GM19372 (cell line): ENCODE measurements around the gene TUBB6.
A peak's percentile ranks its signal among the peaks of the same experiment; 100 is the strongest.

Experiments
- ATAC-seq: cut with Tn5 transposase; IDR thresholded peaks from one replicate; pipeline ENCODE4 v1.9.1; 2021; ENCODE audit warnings: mild to moderate bottlenecking, low read depth, moderate library complexity; ENCODE audit not compliant: unreplicated experiment

Gene TUBB6

DNA sequence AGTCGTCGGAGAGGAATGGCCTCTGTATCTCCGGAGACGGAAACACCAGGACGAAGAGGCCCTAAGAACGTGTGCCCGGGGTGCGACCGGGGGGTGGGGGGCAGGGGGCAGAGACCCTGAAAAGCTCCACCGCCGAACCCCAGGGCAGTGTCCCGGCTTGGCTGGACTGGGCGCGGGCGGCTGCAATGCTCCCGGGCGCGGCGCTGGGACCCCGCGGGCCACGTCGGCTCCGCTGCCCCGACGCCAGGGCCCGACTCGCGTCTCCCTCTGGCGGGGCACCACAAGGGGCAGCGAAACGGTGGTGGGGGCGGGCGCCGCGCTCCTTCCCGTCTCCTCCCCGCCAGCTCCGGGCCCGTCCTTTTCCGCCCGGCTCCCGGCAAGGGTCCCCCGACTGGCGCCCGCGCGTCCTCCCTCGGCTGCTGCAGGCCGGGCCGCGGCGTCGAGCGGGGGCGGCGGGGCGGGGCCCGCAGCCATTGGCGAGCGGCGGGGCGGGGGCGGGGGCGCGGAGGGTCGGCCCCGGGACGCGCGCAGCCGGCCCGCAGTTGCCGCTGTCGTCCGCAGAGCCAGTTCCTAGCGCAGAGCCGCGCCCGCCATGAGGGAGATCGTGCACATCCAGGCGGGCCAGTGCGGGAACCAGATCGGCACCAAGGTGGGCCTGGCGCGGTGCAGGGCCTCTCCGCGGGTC is at the start of gene TUBB6:
Gene TUBB6, plus strand, starts transcription at position 541 of the 685 bp plus-strand sequence. Its CDS starts 52 bp downstream, at position 593.
- peak; percentile 67 for ATAC-seq

DNA sequence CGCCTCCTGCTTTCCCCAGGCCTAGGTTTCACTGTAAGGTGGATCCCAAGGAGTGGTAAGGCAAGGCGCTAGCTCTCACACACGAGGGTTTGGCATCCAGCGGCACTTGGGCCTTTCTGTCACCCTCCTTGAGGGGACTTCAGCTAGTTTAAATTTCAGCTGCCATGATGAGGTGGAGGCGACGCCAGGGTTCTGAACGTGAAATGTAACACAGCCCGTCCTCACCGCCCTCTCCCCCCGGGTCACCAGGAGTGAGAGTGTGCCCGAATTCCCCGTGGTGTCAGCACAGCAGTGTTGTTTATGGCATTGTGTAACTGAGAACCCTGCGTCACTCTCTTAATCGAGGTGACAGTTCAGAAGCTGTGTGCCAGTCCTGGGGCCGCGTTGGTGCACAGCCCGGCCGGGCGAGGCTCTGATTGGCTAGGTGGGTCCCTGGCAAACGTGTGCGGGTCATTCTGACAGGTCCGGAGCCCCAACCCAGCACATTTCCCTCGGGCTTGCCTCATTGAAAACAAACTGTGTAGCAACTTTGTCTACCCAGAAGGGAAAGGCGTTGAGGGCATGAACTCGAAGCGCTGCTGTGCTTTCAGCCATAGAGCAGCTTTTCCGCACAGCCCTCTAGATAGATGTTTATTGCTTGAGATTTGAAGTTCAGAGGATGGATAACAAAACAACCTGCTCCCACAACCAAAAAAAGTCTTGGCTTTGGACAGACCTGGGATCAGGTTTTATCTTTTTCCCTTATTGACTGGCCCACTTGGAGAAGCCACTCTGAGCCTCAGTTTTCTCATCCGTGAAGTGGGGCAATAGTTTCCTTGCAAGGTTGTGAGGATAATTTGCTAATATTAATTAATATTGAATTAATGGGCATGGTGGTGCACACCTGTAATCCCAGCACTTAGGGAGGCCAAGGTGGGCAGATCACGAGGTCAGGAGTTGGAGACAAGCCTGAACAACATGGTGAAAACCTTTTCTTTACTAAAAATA is 49.0 kb upstream of the TUBB6 start:
- ATAC-seq: no peak

DNA sequence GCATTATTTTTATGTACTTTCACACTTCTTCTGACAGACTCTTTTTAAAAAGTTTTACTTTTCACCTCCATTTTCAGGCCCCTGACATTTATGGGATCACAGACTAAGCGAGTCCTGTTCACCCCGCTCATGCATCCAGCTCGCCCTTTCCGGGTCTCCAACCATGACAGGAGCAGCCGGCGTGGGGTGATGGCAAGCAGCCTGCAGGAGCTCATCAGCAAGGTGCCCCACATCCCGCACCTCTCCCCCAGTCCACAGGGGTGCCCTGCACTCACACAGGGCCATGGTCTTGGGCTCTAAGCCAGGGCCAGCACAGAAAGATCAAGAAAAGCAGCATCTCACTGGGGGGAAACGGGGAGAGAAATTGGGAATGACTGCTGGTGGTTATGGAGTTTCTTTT is 45.3 kb upstream of the TUBB6 start:
- no peak for ATAC-seq

DNA sequence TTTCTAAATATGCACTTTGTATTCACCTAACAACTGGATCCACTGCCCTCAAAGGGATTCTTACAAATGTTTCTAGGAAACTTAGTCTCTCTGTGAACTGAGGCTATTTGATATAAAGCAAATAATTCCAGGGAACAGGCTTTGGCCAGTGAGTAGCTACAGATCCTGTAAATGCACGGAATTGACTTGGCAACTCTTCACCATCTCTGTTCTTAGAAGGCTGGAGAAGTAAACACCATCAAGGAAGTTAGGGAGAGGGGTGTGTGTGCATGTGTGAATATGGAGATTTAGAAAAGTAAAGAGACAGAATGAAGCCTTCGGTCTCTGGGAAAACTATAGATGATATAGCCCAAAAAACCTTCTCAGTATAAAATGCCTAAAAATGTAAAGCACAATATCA is 43.2 kb upstream of the TUBB6 start:
- ATAC-seq: no peak

DNA sequence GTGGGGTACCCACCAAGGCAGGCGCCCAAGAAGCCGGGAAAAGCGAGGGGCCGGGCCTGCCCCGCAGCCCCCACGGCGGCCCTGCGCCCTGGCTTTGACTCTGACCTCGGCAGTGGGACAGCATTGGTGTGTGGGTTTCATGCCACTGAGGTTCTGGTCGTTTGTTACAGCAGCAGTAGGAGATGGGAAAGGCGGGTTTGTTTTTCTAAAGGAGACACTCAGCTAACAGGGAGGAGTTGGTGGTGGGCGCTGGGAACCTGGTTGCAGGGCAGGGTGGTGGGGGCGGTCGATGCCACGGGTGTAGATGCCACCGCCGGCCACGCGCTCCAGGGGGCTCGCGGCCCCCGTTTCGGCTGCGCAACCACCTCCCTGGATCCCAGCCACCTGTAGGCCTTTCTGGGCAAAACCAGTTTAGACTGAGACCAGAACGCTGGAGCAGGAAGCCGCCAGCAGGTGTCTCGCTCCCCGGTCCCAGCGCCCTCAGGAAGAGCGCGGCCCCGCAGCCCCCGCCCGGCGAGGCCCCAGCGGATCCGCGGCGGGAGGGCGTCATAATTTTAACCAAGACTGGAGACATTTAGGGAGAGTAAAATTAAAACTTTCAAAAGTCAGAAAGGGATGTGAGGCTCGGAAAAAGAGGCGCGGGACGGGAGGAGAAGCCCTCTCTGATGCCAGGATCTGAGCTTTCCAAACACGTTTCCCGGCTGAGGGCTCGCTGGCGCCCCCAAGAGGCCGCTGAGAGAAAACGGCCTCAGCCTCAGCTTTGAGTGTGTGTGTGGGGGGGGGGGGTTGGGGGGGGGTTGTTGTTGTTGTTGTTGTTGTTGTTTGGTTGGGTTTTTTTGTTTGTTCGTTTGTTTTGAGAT is 36.4 kb upstream of the TUBB6 start:
- ATAC-seq: peak; percentile 79

DNA sequence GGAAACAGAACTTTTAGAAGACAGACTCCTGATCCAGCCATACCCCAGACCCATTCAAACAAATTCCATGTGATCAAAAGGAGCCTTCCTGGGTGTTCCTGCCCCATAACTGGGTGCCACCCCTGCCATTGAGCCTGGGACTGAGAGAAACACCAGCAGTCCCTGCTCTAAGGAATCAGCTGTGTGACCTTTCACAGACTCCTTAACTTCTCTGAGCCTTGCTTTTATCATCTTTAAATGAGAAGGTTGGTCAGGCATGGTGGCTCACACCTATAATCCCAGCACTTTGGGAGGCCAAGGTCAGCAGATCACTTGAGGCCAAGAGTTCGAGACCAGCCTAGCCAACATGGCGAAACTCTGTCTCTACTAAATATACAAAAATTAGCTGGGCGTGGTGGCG is 33.2 kb upstream of the TUBB6 start:
- no peak for ATAC-seq

DNA sequence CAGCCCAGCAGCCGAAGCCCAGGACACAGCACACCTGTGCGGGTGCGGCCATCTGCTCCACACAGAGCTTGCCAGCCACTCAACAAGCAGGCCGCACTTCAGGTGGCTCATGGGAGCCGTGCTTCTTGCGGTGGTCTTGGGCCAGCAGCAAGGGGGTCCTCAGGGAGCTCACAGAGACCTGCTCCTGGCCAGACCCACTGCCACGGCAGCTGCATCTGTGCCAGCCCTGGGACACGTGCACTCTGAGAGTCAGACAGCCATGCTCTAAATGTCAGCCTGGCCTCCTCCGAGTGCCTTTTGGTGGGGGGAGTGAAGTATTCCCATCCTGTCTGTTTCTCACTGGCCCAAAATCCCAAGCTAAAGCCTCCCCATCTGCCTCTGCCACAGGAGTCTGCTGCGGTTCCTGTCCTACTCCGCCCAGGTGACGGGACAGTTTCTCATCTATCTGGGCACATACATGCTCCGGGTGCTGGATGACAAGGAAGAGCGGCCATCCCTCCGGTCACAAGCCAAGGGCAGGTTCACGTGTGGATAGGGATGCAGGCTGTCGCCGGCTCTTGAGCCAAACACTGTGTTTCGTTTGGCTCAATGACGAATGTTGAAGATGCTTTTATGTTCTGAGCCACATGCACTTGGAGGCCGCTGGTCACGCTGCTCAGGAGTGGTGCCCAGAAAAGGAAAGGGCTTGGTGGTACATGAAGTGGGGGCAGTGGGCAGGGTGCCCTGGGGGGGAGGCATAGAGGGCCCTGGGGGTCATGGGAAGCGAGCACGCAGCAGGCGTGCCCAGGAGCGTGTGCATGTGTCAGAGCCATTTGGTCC is 31.1 kb upstream of the TUBB6 start:
- no peak for ATAC-seq

DNA sequence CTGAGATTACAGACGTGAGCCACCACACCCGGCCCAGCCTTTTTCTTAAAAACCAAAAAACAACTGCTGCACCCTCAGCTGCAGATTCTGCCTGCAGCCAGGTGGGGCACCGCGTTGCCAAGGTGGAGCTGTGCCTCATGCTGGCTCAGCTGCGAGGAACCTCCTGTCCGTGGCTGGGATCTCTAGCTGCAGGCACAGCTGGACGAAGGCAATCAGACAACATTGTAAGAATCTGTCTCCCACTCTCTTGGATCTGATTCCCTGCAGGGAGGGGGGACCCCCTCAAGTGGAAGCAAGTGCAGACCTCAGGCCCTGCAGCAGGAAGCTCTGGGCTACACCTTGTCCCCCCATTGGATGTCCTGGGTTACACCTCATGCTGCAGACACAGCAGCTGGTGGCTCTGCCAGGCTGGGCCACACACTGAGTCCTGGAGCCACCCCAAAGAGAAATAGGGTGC is 29.8 kb upstream of the TUBB6 start:
- ATAC-seq: no peak

DNA sequence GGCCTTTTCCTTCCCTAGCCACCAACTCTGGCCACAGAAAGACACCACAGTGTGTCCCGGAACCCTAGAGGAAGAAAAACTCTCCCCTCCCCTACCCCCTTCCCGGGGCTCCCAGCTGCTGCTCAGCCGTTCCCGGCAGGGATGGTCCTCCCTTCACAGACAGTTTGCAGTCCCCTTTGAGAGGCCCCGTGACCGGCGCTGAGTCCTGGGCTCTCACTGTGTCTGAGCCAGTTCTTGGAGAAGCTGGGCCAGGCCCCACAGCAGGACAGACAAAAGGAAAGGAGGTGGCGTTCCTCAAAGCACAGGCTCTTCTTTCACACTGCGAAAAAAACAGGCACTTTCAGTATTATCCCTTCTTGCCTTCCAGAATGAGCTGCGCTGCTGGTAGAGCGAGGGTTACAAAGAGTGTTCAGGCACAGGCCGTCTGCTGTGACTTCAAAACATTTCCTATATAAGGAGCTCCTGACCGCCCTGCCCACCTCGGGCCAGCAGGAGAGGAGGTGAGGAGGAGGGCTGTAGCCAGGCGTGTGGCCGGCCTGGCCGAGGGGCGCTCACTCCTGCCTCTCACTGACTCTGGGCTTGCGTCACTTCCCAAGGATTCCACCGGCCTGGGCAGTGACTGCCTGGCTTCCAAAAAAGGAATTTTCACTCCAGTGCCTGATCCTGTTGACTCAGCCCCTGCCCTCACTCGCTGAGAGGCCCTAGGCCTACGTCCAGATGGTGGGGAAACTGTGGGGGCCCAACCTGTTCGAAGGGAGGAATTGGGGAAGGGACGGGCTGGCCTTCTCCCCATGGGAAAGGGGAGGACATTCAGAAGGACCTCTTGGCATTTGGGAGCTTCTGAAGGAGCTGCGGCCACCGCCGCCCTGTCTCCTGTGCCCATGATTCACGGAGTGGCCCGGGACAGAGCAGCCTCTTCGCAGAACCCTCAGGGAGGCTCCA is 29.0 kb upstream of the TUBB6 start:
- no peak for ATAC-seq

DNA sequence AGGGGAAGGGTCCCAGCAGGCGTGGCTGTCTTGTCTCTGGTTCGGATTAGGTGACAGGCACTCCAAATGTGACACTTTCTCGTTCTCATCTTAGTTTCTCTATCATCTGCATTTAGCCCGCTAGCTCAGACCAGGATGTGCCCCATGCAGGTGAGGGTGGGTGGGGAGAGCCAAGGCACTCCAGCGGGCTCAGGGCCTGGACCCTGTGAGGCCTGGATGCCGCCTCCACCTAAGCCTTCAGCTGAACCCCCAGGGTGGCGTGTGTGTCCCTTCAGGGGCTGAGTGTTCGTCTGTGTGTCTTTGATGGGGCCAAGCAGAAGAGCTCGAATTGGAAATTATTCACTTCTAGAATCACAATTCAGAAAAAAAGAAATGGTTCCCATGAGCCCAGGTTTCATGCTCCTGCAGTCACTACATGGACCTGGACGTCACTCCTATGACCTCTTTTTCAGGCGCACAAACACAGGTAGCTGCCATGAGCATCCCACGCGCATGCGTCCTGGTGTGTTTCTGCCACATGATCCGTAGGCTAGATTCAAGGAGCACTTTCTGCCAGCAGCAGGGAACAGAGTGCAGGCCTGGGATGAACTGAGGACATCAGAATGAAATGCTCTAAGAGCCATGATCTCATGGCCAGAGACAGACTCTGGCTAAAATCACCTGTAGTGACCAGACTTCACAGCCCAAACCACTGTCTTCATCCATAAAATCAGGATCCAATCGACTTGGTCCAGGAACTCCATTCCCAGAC is 28.1 kb upstream of the TUBB6 start:
- no peak for ATAC-seq

DNA sequence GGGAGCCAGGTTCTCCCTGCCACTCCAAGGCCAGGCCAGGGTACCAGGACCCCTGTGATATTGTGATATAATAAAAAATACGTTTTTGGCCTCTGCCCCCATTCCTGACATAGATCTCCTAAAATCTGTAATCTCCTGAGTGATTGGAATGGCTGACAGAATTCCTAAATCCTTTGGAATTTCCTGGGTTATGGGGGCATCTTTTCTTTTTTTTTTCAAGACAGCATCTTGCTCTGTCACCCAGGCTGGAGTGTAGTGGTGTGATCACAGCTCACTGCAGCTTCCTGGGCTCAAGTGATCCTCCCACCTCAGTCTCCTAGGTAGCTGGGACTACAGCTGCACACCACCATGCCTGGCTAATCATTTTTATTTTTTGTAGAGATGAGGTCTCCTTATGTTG is 26.2 kb upstream of the TUBB6 start:
- ATAC-seq: no peak

DNA sequence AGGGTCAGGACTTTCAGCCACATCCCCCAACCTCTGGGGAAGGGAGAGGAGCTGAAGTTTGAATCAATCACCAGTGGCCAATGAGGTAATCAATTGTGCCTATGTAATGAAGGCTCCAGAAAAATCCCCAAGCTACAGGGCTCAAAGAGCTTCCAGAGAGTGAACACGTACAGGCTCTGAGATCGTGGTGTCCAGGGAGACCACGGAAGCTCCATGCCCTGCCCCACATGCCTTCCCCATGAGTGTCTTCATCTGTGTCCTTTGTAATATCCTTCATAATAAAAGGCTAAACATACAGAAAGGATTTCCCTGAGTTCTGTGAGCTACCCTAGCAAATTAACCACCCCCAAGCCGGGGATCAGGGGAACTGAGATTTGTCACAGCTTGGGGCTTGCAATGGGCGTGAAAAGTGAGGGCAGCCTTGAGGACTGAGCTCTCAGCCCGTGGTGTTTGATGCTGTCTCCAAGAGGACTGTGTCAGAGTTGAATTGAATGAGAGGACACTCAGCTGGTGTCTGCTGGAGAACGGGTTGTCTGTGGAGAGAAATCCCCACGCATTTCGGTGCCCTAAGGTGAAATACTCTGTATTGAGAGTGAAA is 25.5 kb upstream of the TUBB6 start:
- no peak for ATAC-seq

DNA sequence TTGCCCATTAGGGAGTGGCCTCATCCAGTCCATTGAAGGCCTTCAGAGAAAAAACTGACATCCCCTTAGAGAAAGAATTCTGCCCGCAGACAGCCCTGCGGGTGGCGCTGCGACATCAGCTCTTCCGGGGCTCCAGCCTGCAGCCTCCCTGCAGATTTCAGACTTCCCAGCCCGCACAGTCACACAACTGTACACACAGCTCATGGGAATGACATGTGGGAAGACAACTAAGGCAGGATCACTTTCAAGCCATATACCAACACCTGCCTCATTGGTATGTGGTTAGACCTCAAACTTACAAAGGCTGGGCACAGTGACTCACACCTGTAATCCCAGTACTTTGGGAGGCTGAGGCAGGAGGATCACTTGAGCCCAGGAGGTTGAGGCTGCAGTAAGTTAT is 24.8 kb upstream of the TUBB6 start:
- ATAC-seq: no peak

DNA sequence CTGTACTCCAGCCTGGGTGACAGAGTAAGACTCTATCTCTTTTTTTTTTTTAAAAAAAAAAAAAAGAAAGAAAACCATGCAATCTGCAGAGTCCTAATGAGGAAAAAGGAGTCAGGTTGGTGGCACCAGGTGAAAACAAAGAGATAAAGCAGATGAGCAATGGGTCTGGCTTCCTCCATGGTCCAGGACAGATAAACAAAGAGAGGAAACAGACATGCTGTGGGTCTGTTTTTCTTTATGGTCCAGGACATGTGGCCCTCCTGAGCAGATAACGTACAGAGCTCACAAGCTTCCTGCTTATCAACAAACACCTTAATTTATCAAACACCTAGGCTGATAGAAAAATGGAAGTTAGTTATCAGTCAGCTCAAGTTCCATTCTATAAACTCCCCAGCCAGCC is 24.4 kb upstream of the TUBB6 start:
- no peak for ATAC-seq

DNA sequence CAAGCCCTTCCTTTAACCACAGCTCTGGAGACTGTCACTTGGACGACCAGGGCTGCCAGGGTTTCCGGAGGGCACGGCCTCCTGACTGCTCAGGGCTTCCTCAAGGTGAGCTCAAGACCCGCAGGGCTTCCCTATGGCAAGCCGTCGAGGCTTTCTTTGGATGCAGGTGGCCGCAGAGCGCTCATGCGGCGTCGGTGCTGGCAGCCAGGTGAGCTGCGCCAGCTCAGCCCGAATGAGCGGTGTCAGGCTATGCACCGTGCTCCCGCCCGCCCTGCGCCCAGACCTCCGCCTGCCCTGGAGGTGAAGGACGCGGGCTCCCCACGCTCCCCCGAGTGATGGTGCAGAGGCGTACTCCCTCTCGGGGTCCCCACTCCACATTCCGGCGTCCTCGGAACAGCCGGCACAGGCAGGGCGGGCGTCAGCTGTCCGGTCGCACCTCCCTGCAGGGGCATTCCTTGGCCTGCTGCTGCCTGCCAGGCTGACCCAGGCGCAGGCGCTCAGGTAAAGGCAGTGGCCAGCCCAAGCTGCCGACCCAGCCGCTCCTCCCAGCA is 20.8 kb upstream of the TUBB6 start:
- ATAC-seq: no peak

DNA sequence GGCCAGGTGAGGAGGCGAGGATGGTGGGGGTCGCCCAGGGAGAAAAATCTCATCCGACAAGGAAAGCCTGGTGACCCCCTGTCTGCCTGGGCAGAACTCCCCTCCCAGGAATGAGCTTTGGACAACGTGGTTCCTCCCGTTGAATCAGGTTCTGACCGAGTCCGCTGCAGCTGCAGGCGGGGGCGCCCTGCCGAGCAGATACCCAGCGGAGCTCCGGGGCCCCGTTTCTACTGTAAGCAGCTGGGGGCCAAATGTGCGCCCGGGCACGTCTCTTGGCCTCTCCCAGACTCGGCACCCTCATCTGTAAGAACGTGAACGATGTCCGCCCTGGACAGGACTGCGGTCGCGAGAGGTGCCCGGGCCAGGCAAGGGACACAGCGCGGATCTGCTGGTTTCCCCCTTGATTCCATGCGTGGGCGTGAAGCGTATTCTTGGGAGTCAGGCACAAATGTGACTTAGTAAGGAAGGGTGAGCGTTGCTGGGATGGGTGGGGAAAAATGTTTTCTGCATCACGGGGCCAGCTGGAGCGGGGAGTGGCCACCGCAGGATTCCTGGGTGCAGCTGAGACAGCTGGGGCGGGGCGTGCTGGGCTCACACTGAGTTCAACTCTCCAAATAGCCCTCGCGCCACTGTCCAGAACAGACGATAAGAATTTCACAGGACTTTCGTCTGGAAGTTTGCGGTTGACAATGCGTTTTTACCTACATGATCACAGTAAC is 20.2 kb upstream of the TUBB6 start:
- ATAC-seq: no peak

DNA sequence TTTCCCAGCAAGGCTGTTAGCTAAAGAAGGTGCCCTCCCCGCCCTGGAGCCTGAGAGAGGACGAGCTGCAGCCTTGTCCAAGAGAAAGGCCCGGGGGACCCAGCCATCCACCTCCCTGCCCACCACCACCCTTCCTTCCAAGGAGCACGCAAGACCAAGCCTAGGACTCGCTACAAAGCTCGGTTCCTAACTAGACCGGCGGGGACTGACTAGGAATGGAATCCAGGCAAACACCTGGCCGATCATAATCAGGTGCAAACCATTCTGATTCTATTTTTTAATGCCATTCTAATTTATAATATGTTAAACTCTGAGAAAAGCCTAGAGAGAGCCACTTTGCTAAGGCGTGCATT is 19.7 kb upstream of the TUBB6 start:
- no peak for ATAC-seq
